GM19372 (cell line): ENCODE measurements around the gene OXTR.
"Not testable (repeated sequence)": the region's sequence is repeated elsewhere in the genome, so short reads cannot be mapped to it uniquely, and the experiment has no call there.

ENCODE experiments used
- ATAC-seq: cut with Tn5 transposase; IDR thresholded peaks from one replicate; pipeline ENCODE4 v1.9.1; 2021; ENCODE audit warnings: mild to moderate bottlenecking, low read depth, moderate library complexity; ENCODE audit not compliant: unreplicated experiment

The OXTR gene

DNA sequence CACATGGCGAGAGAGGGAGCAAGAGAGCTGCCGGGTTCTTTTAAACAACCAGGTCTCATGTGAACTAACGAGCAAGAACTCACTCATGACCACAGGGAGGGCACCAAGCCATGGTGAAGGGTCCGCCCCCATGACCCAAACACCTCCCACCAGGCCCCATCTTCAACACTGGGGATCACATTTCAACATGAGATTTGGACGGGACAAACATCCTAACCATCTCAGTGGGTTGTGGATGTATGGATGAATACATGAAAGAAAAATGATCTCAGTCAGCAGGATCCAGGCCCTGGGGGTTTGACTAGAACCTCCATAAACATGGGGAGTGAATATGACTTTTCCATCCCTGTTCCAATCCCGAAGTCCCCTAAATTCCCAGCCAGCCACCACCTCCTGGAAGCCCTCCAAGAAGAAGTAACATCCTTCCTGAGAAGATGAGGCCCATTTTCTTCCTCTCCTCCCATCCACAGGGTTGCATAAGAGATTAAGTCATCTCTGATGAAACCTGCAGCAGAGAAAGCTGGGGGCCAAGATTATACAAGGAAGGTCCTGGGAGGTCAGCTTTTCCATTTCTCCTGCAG is 26.3 kb downstream of the OXTR start:
- no peak for ATAC-seq

DNA sequence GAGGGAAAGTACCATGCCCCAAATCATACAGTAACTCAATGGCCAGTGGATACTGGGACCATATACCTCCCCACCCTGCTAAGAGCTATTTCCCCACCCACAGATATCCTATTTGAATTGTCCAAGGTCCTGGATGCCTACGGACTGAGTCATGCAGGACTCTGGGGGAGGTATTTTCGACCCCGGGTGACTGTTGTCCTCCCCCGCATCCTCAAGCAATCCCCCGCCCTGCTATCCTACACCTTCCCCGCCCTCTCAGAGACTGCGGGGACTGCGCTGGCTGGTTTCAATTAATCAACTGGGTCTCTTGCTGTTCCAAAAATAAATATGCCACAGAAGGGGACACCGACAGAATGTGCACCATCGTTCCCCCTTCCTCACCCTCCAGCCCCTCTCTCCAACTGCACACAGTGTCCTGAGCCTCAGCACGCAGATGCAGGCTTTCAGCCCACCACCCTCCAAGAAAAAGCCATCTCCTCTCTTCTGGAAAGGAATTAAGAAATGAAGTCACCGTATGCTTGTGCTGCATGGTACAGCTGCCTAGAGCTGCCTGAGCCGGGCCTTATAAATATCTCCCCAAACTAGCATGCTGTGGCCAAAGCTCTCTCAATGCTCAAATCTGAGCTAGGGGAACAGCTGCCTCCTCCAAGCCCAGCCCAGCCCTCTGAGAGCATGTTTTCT is 27.7 kb downstream of the OXTR start:
- no peak for ATAC-seq

- ATAC-seq = no peak
These were observed 29.5 kb downstream of the OXTR start for GRCh38 chr3:8739757-8740504.

GRCh38 chr3:8738639-8739038 is 30.8 kb downstream of the OXTR start:
- no peak for ATAC-seq

DNA sequence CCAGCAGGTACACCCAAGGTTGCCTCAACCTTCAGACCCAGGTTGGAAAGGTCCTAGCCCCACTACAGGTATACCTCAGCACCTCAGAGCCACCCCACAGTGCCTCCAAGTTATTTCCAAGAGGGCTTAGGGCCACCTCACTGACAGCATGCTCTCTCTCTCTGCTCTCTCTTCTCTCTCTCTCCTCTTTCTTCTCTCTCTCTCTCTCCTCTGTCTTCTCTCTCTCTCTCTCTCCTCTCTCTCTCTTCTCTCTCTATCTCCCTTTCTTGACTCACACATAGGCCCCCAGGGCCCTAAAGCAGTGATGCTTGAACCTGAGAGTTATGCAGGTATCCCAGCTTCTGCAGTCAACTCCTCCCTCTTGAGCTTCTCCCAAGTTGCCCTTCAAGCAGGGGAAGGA is 31.6 kb downstream of the OXTR start:
- no peak for ATAC-seq

GRCh38 chr3:8737301-8737700 is 32.1 kb downstream of the OXTR start:
- ATAC-seq = no peak

DNA sequence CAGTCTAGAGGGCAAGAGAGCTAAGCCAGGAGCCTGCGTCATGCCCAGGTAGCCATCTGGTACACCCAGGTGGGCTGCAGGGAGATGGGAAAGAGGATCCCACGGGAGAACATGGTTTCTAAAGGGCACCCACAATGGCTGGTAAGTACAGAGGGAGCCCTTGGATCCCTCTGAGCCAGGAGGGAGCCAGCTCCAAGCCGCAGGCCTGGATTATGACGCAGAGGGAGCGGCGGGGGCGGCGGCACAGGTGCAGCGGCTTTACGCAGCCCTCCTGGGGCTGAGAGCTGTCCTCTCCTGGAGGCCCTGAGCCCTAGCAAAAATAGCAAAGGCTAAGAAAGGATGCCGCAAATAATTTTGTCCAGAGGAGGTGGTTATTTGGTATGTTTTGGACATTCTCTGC is 33.0 kb downstream of the OXTR start:
- no peak for ATAC-seq

- ATAC-seq = no peak
These were observed 34.5 kb downstream of the OXTR start for GRCh38 chr3:8734908-8735307.

GRCh38 chr3:8734137-8734878 is 35.1 kb downstream of the OXTR start:
- ATAC-seq = no peak

- ATAC-seq = no peak
These were observed 35.9 kb downstream of the OXTR start, which contains the start of gene CAV3 for GRCh38 chr3:8733332-8734094. CAV3 (plus strand) TSS chr3:8733802; CDS start chr3:8733877, 75 bp downstream.

GRCh38 chr3:8732413-8732812 is 37.0 kb downstream of the OXTR start:
- no peak for ATAC-seq

- ATAC-seq = no peak
These were observed 38.8 kb downstream of the OXTR start for GRCh38 chr3:8730656-8731055.

GRCh38 chr3:8729479-8729878 is 39.9 kb downstream of the OXTR start:
- no peak for ATAC-seq

DNA sequence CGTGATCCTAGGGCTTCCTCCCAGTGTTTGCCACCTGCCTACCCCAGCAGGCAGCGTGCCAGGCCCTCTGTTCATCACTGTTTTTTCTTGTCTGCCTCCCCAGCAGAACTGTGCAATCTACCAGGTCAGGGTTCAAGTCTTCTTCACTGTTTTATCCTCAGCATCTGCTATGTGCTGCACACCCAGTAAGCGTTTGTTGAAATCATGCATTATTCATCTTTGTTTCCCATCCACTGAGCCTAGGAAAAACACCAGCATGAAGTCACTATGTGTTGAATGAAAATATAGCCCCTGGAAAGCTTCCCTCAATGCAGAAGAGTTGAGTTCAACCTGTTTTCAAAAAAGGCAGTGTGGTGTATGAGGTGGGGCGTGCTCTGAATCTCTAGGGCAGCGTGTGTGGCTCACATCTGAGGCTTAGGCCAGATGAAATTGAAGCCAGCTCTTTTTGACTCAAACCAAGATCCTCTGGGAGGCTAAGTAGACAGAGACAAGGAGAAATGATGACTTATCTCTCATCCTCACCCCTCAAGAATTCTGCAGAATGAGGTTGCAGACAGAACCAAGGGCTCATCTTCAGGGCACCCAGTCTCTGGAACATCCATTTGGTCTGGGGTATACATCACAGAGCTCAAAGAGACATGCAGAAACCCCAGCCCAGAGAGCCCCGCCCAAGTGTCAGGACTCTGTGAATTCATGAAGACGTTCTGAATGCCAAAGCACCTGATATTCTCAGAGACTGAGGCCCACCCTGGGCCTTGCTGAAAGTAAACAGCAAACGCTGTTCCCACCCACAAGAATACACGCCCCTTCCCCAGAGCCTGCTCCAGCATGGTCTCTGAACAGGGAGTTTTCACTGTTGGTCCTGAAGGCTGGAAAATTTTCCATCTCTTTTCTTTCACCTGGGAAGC is 41.6 kb downstream of the OXTR start:
- no peak for ATAC-seq

DNA sequence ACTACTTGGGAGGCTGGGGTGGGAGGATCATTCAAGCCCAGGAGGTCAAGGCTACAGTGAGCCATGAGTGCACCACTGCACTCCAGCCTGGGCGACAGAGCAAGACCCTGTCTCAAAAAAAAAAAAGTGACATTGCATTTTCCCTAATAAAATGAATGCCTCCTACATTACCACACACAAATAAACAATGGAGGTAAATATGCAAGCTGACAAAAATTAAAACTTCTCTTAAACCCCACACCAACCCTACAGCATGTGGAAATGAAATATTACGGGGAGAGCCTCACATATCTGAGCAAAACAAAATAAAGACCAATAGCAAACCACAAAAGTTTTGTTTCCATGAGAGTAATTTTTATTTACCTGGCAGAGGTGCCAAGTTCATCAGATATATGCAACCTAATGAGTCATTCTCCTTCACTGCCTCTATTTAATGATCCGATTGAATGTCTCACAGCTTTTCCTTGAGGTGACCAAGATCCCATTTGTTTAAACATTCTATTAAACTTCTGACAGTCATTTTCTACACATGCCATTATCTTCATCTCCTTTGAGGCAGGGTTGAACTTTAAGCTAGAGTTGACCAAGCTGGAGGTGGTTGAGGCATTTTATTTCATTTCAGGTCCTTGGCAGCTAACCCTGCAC is 45.2 kb downstream of the OXTR start:
- no peak for ATAC-seq

DNA sequence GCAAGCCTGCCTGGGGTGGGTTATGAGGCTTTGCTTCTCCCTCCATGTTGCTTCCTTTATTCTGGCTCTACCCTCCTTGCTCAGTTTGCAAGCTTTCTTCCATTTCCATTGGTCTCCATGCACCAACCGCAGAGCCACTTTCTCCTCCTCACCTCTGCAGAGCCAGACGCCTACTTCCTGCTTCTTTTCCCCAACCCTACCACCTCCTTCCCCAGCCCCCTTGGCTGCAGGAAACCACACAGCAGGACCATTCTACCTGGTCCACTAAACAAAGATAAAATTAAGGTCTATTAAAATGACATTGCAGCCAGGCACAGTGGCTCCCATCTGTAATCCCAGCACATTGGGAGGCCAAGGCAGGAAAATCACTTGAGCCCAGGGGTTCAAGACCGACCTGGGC is 45.8 kb downstream of the OXTR start:
- ATAC-seq = no peak

- ATAC-seq = no peak
These were observed 46.6 kb downstream of the OXTR start for GRCh38 chr3:8722808-8723207.

- not testable (repeated sequence) for ATAC-seq
These were observed 53.7 kb downstream of the OXTR start for GRCh38 chr3:8715757-8716156.
